ENCODE results near the gene CUL9. TPM values are rescaled to one million over a fixed set of nuclear protein-coding genes. Genes with fewer than 3 reads are reported as not detected.

The CUL9 gene
- total and polyA plus RNA-seq, 5 donors from 2014 or later = 22.5 to 81.2 (median 24.7) TPM

GRCh38 chr6:43268782-43269272 is 86.8 kb downstream of the CUL9 start:
- Mint-ChIP-seq H3K27ac (peak overlapping the region in 2 of 3 donors; percentile 32 to 80), H3K9me3 (no peaks in the 10 kb centered on the region), H3K27me3 (peaks cover 18% of the 10 kb centered on the region), H3K36me3 (no peaks in the 10 kb centered on the region), H3K4me1 (peaks cover 0 to 12% (median 2%) of the 10 kb centered on the region in 4 donors), H3K4me3 (peak overlapping the region; percentile 21 to 87 (median 80))
- Histone ChIP-seq H3K4me1 (ENCODE audit: control insufficient read depth, insufficient read depth, low read length, poor library complexity, severe bottlenecking) (peaks cover 10% of the 10 kb centered on the region), H3K27ac (ENCODE audit: insufficient read depth, low read length, poor library complexity, severe bottlenecking) (no peak overlapping the region), H3K36me3 (ENCODE audit: control insufficient read depth, insufficient read depth, low read length) (no peaks in the 10 kb centered on the region), H3K4me3 (ENCODE audit: low read depth, low read length) (no peak overlapping the region), H3K27me3 (ENCODE audit: control insufficient read depth, insufficient read depth, low read length) (no peaks in the 10 kb centered on the region), H3K9me3 (ENCODE audit: control insufficient read depth in 2 of 2, low read length in 2 of 2) (no peaks in the 10 kb centered on the region)
- DNase-seq (no peak), ATAC-seq (ENCODE audit: low read depth in 2 of 2) (no peak)

GRCh38 chr6:43269273-43270007 is 87.4 kb downstream of the CUL9 start:
- H3K36me3 Mint-ChIP-seq = no peaks in the 10 kb centered on the region
- peak overlapping the region in 2 of 3 donors; percentile 32 to 80 for H3K27ac Mint-ChIP-seq
- peaks cover 23% of the 10 kb centered on the region for H3K27me3 Mint-ChIP-seq
- ATAC-seq (ENCODE audit: low read depth in 2 of 2) = peak; percentile 52 to 59
- H3K27ac ChIP-seq (ENCODE audit: insufficient read depth, low read length, poor library complexity, severe bottlenecking) = no peak overlapping the region
- H3K4me1 Mint-ChIP-seq = peaks cover 0 to 12% (median 2%) of the 10 kb centered on the region in 4 donors
- peaks cover 10% of the 10 kb centered on the region for H3K4me1 ChIP-seq (ENCODE audit: control insufficient read depth, insufficient read depth, low read length, poor library complexity, severe bottlenecking)
- no peaks in the 10 kb centered on the region for H3K27me3 ChIP-seq (ENCODE audit: control insufficient read depth, insufficient read depth, low read length)
- no peak overlapping the region for H3K4me3 ChIP-seq (ENCODE audit: low read depth, low read length)
- no peaks in the 10 kb centered on the region for H3K9me3 ChIP-seq (ENCODE audit: control insufficient read depth in 2 of 2, low read length in 2 of 2)
- H3K4me3 Mint-ChIP-seq = peak overlapping the region; percentile 21 to 87 (median 80)
- H3K36me3 ChIP-seq (ENCODE audit: control insufficient read depth, insufficient read depth, low read length) = no peaks in the 10 kb centered on the region
- peak; percentile 20 to 36 (median 34) for DNase-seq
- no peaks in the 10 kb centered on the region for H3K9me3 Mint-ChIP-seq

- Histone ChIP-seq H3K27ac (ENCODE audit: insufficient read depth, low read length, poor library complexity, severe bottlenecking) (no peak overlapping the region), H3K4me3 (ENCODE audit: low read depth, low read length) (no peak overlapping the region), H3K4me1 (ENCODE audit: control insufficient read depth, insufficient read depth, low read length, poor library complexity, severe bottlenecking) (peaks cover 25% of the 10 kb centered on the region), H3K36me3 (ENCODE audit: control insufficient read depth, insufficient read depth, low read length) (no peaks in the 10 kb centered on the region), H3K27me3 (ENCODE audit: control insufficient read depth, insufficient read depth, low read length) (no peaks in the 10 kb centered on the region), H3K9me3 (ENCODE audit: control insufficient read depth in 2 of 2, low read length in 2 of 2) (no peaks in the 10 kb centered on the region)
- Mint-ChIP-seq H3K4me3 (peak overlapping the region in 2 of 4 donors; percentile 36 to 45), H3K4me1 (peaks cover 0 to 18% (median 6%) of the 10 kb centered on the region in 4 donors), H3K36me3 (no peaks in the 10 kb centered on the region), H3K27ac (no peak overlapping the region), H3K9me3 (no peaks in the 10 kb centered on the region), H3K27me3 (peaks cover 29% of the 10 kb centered on the region)
- no peak for DNase-seq
- ATAC-seq (ENCODE audit: low read depth in 2 of 2) = no peak
These were observed 89.3 kb downstream of the CUL9 start for GRCh38 chr6:43271103-43271815.

- Histone ChIP-seq H3K9me3 (ENCODE audit: control insufficient read depth in 2 of 2, low read length in 2 of 2) (no peaks in the 10 kb centered on the region), H3K36me3 (ENCODE audit: control insufficient read depth, insufficient read depth, low read length) (no peaks in the 10 kb centered on the region), H3K27ac (ENCODE audit: insufficient read depth, low read length, poor library complexity, severe bottlenecking) (no peak overlapping the region), H3K27me3 (ENCODE audit: control insufficient read depth, insufficient read depth, low read length) (peaks cover 3% of the 10 kb centered on the region), H3K4me3 (ENCODE audit: low read depth, low read length) (no peak overlapping the region), H3K4me1 (ENCODE audit: control insufficient read depth, insufficient read depth, low read length, poor library complexity, severe bottlenecking) (peaks cover 29% of the 10 kb centered on the region)
- no peaks in the 10 kb centered on the region for H3K36me3 Mint-ChIP-seq
- peaks cover 0 to 23% (median 7%) of the 10 kb centered on the region in 4 donors for H3K4me1 Mint-ChIP-seq
- H3K9me3 Mint-ChIP-seq = no peaks in the 10 kb centered on the region
- no peak for ATAC-seq (ENCODE audit: low read depth in 2 of 2)
- no peak overlapping the region for H3K27ac Mint-ChIP-seq
- H3K27me3 Mint-ChIP-seq = peaks cover 36% of the 10 kb centered on the region
- H3K4me3 Mint-ChIP-seq = peak overlapping the region in 2 of 4 donors; percentile 61 to 70
- DNase-seq = no peak
These were observed 89.9 kb downstream of the CUL9 start for GRCh38 chr6:43271944-43272343.

- H3K4me3 ChIP-seq (ENCODE audit: low read depth, low read length) = no peak overlapping the region
- ATAC-seq (ENCODE audit: low read depth in 2 of 2) = no peak
- H3K9me3 Mint-ChIP-seq = no peaks in the 10 kb centered on the region
- no peaks in the 10 kb centered on the region for H3K36me3 ChIP-seq (ENCODE audit: control insufficient read depth, insufficient read depth, low read length)
- peaks cover 3% of the 10 kb centered on the region for H3K27me3 ChIP-seq (ENCODE audit: control insufficient read depth, insufficient read depth, low read length)
- no peaks in the 10 kb centered on the region for H3K36me3 Mint-ChIP-seq
- peaks cover 41% of the 10 kb centered on the region for H3K27me3 Mint-ChIP-seq
- no peak overlapping the region for H3K27ac Mint-ChIP-seq
- no peaks in the 10 kb centered on the region for H3K9me3 ChIP-seq (ENCODE audit: control insufficient read depth in 2 of 2, low read length in 2 of 2)
- H3K4me1 Mint-ChIP-seq = peaks cover 0 to 25% (median 7%) of the 10 kb centered on the region in 4 donors
- peak overlapping the region; percentile 16 to 73 (median 66) for H3K4me3 Mint-ChIP-seq
- H3K27ac ChIP-seq (ENCODE audit: insufficient read depth, low read length, poor library complexity, severe bottlenecking) = no peak overlapping the region
- DNase-seq = no peak
- H3K4me1 ChIP-seq (ENCODE audit: control insufficient read depth, insufficient read depth, low read length, poor library complexity, severe bottlenecking) = peaks cover 29% of the 10 kb centered on the region
These were observed 91.7 kb downstream of the CUL9 start for GRCh38 chr6:43273707-43274106.

Other genes with a start within 250 kb of the CUL9 start
- 0.99 TPM for gene GNMT, start 221.4 kb upstream of the CUL9 start, total RNA-seq
- under 1 TPM in 1 of 4 donors, not detected in 3; 0.22 TPM for gene GNMT, start 221.4 kb upstream of the CUL9 start, polyA plus RNA-seq
- 20.6 TPM for gene PEX6, start 203.0 kb upstream of the CUL9 start, total RNA-seq
- 10 to 100 TPM; 10.9 to 20.7 (median 15.2) TPM for gene PEX6, start 203.0 kb upstream of the CUL9 start, polyA plus RNA-seq
- gene PPP2R5D, start 197.6 kb upstream of the CUL9 start, total RNA-seq = 35.4 TPM
- gene PPP2R5D, start 197.6 kb upstream of the CUL9 start, polyA plus RNA-seq = 10 to 100 TPM; 23.0 to 27.3 (median 25.4) TPM
- 27.6 TPM for gene MEA1, start 168.2 kb upstream of the CUL9 start, total RNA-seq
- 100 to 1,000 TPM in 1 of 4 donors, 10 to 100 TPM in 3; 71.5 to 121 (median 79.3) TPM for gene MEA1, start 168.2 kb upstream of the CUL9 start, polyA plus RNA-seq
- 38.6 TPM for gene KLHDC3, start 167.9 kb upstream of the CUL9 start, total RNA-seq
- gene KLHDC3, start 167.9 kb upstream of the CUL9 start, polyA plus RNA-seq = 100 to 1,000 TPM; 119 to 130 (median 126) TPM
- 33.3 TPM for gene RRP36, start 160.6 kb upstream of the CUL9 start, total RNA-seq
- gene RRP36, start 160.6 kb upstream of the CUL9 start, polyA plus RNA-seq = 10 to 100 TPM; 61.9 to 82.2 (median 71.6) TPM
- 7.7 TPM for gene CUL7, start 128.3 kb upstream of the CUL9 start, total RNA-seq
- gene CUL7, start 128.3 kb upstream of the CUL9 start, polyA plus RNA-seq = 1 to 10 TPM; 2.1 to 3.5 (median 2.4) TPM
- 29.3 TPM for gene MRPL2, start 122.8 kb upstream of the CUL9 start, total RNA-seq
- gene MRPL2, start 122.8 kb upstream of the CUL9 start, polyA plus RNA-seq = 10 to 100 TPM; 45.2 to 52.6 (median 48.3) TPM
- 33.5 TPM for gene KLC4, start 122.6 kb upstream of the CUL9 start, total RNA-seq
- gene KLC4, start 122.6 kb upstream of the CUL9 start, polyA plus RNA-seq = 10 to 100 TPM in 3 of 4 donors, 1 to 10 TPM in 1; 9.3 to 15.5 (median 12.6) TPM
- 2.3 TPM for gene PTK7, start 105.9 kb upstream of the CUL9 start, total RNA-seq
- gene PTK7, start 105.9 kb upstream of the CUL9 start, polyA plus RNA-seq = under 1 TPM in 1 of 4 donors, not detected in 3; 0.25 TPM
- 24.0 TPM for gene SRF, start 10.9 kb upstream of the CUL9 start, total RNA-seq
- 1 to 10 TPM; 3.3 to 5.8 (median 4.5) TPM for gene SRF, start 10.9 kb upstream of the CUL9 start, polyA plus RNA-seq
- gene DNPH1, start 47.3 kb downstream of the CUL9 start, total RNA-seq = 36.6 TPM
- gene DNPH1, start 47.3 kb downstream of the CUL9 start, polyA plus RNA-seq = 100 to 1,000 TPM; 190 to 234 (median 206) TPM
- 0.22 TPM for gene TTBK1, start 61.3 kb downstream of the CUL9 start, total RNA-seq
- gene TTBK1, start 61.3 kb downstream of the CUL9 start, polyA plus RNA-seq = not detected
- gene SLC22A7, start 116.1 kb downstream of the CUL9 start, total RNA-seq = not detected
- gene SLC22A7, start 116.1 kb downstream of the CUL9 start, polyA plus RNA-seq = not detected
- 3.8 TPM for gene CRIP3, start 126.6 kb downstream of the CUL9 start, total RNA-seq
- gene CRIP3, start 126.6 kb downstream of the CUL9 start, polyA plus RNA-seq = under 1 TPM in 1 of 4 donors, not detected in 3; 0.35 TPM
- gene ZNF318, start 187.5 kb downstream of the CUL9 start, total RNA-seq = 32.9 TPM
- 1 to 10 TPM; 4.3 to 6.3 (median 5.6) TPM for gene ZNF318, start 187.5 kb downstream of the CUL9 start, polyA plus RNA-seq
- 81.7 TPM for gene ABCC10, start 245.3 kb downstream of the CUL9 start, total RNA-seq
- gene ABCC10, start 245.3 kb downstream of the CUL9 start, polyA plus RNA-seq = 10 to 100 TPM; 17.9 to 23.3 (median 18.5) TPM